Measurements from ENCODE around the gene LBX1.

LBX1 gene

DNA sequence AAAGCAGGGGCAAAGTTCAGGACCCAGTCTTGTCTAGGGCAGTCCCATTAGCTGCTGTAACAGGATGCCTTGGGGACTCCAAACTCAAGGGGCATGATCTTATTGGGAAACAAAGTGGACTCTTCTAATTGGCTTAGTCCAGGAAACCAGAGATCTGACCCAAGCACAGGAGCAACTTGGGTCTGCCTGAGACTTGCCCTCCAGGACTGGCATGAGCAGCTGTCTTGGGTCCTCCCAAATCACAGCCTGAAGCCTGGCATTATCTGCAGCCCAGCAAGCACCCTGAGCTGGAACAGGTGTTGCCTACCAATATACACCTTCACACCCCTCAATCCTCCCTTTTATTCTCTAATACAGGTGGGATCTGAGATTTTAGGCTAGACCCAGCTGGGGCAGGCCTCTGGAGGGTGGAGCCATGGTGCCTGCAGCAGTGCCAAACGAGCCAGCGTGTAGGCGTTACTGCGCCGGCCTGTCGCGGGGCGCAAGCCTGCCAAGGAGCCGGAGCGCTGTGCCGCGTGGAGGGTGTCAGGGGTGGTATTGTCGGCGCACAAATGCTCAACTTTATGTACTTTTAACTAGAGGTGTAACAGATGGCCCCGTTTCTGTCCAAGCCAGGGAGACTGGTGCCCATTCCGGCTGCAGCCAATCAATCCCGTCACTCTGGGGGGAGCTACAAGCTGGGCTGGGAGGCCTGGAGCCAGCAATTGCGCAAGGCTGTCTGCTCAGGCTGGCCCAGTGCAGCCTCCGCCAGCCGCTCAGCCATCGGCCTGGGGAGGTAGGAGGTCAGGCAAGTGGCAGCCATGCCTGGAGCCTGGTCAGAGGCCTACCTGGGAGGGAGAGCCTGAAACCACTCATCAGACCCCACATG is 12.8 kb upstream of the LBX1 start:
- no peak for DNase-seq

DNA sequence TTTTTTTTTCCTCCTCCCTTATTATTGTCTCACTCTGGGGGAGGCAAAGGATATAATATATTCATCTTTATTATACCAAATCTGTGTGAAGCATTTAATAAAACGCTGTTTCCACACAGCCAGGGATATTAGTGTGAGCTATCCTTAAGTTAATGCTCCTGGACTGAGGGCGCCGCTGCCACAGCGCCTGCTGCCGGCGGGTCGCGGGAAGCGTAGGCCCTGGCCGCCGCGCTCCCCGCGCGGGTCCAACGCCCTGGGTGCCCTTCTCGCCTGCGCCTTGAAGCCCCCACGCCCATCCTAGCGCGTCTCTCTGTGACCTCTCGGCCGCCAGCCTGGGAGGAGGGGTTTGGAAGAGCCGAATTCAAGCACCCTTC is 9.5 kb upstream of the LBX1 start:
- no peak for DNase-seq

DNA sequence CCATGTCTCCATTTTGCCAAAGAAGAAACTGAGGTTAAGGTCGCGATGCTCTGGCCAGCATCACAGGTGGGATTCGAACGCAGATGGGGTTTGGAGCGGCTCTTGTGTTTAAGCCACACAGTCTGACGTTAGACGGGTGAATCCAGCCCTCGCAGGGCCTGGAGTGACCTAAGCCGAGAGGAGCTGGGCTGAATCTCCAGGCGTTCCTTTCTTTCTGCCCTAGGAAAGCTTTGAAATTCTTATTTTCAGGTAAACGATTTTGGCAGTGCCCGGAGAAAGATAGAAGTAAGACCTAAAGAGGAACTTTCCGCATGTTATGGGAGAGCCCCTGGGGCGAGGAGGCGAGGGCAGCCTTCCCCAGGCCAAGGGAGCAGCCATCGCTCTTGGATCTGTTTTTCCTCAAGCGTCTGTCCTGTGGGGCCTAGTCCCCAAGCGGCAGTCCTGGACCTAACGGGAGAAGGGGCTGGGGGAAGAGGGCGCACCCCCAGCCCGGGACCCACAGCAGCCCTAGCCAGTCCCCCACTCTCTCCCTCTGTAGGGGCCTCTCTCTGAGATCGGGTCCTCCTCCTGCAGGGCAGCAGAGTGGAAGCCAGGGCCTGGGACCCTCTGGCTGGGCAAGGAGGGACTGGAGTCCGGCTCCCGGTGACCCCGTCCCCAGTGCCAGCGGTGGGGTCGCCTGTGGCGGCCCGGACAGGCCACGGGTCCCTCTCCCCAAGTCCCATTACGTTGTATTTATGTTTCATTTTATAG is 8.9 kb upstream of the LBX1 start:
- no peak for DNase-seq

DNA sequence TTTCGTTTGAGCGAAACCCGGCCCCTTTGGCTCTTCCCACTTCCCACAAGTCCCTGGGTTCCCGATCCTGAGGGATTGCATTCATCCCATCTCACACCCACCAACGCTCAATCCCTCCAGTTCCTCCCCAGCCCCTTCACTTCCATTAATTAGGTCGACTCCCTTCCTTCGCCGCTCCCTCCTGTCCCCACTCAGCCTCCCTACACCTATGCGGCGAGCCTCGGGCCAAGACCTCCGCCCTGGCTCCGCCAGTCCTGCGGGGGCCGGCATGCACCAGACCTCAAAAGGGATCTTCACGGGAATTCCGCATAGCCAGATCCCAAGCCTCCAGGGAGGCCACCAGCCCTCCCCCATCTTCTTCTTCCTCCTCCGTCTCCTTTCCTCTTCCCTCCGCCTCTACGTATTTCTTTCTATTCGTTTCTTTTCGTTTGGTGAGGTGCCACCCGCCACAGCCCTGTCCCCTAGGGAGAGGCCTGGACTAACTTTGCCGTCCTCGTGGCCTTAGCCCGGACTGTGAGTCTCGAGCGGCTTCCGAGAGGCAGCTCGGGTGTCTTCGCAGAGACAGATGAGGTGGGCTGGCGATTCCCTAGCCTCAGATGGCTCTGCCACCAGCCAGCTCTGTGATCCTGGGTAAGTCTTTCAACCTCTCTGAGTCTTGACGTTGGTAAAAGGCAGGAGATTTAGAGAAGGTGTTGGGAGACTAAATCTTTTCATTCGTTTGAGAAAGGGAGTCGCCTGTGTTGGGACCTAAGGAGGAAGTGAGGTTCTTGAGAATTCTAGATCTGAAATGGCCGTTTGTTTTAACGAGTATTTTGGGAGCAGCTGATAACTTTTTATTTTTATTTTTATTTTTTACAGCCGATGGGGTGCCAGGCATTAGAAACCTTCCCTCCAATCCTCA is 8.1 kb upstream of the LBX1 start:
- DNase-seq = no peak

DNA sequence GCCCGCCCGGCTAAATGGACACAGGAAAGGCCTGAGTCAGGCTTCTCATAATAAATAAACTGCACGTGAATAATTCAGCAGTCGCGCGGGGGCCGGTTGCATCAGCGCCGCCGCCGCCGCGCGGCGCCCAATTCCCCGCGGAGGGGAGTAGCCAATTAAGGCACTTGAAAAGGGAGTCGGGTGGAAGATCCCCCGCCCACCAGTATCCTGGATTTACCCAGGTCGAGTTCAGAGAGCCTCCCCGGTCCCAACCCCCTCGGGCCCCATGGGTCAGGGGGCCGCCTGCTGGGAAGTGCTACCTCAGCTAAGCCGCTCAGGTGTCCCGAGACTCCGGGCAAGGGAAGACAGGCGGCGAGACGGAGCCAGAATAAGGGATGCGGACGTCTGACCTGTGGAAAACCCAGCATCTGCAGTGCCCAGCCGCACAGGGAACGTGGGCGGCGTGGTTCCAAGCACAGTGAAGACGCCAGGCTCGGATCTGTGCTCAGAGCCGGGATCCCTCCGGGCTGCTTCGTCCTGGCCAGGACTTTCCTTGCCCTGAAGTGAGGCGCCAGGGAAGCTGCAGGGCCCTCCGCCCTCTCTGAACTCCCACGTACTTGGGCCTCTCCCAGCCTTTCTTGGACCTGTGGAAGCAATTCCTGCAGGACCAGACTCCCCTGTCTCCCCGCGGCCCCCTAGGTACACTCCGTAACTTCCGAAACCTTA is 7.3 kb upstream of the LBX1 start:
- no peak for DNase-seq

DNA sequence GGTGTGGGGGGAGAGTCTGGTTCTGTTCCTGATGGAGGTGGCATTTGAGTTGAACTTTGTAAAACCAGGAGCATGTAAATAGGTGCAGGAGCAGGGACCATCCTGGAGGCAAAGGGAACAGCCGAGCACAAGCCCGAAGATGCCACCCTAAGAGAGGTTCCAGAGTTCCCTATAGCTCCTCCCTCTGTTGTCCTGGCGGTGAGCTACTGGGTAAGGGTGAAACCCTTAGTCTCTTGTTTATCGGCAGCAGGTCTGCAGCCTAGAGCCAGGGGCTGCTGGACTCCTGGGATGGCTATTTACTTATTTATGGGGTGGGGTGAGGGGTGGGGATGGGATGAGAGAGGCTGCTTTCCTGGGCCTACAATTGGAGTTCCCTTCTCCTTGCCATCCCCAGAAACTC is 6.5 kb upstream of the LBX1 start:
- DNase-seq = no peak

DNA sequence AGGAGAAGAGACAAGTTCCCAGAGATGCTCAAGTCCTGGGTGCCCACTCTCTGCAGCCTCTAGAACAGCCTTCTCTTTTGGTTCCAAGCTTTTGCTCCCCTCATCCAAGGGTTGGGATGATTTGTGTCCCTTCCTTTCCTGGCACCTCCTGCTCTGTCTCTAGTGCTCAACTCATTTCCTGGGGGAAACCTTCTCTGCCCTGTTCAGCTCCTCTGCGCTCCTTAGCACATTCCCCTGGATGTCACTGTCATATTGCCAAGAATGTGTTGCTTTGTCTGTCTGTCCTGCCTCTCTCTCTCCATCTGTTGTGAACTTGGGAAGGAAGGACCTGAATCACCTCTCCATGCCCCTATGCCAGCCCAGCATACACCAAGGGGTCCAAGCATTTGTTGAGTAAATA is 5.1 kb upstream of the LBX1 start:
- no peak for DNase-seq

DNA sequence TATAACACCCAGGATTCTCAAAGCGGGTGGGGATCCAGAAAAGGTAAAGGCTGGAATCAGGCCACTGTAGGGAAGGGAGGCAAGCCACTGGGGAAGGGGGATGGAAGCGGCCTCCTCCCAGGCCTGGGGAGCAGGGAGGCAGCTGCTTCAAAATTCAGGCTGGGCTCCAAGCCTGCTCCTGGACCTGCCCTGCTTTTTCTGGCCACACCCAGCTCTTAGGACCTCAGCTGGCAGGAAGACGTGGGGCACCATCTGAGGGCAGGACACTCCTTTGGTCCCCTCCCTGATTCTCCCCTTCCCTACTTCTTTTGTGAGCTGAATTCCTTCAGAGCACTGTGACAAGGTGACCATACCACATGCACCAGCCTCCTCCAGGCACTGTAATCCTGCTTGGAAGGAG is 4.6 kb upstream of the LBX1 start:
- no peak for DNase-seq

DNA sequence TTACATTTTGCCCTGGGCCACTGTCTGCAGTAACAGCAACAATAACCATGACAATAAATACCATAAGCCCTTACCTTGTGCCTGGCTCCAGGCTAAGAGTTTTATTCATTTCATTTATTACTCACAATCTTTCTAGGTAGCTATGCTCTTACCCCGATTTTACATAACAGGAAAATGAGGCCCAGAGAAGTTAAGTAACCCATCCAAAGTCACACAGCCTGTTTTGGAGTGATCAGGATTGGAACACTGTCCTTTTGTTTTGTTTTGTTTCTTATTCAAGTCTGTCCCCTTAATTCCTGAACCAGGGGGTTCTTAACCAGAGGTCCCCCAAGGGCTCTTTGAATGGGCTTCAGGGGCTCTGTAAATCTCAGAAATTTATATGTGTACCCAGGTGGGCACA is 4.2 kb upstream of the LBX1 start:
- no peak for DNase-seq

DNA sequence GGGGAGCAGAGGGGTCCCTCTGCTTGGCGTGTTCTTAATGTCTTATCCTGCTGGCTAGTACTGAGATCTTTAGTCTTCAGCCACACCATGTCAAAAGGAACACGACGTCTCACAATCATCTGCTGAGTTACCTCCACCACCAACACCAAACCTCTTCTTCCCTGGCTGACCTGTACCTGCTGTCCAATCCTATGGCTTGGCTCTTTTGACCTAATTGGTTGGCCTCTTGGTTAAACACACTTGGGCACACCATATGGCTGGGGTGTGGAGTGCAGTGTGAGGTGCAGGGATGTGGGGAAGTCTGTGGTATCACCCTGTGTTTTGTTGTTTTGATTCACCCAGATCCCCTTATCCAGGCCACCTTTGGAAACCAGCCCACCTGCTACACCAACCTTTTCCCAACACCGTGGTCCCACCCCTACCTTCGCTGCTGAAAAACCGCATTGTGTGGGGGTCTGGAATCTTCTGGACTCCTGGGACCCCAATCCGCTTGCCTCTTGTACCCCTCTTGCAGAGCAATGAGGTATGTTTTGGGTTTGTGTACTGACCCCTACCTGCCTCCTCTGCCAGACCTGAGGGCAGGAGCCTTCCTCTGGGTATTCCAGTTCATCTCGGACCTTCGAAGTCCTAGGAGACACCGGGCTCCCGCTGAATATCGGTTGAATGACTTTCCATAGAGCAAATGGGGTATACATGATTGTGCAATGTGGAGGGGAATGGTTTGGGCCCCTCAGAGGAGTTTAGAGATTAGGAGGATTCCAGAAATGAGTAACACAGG is 2.8 kb upstream of the LBX1 start:
- DNase-seq = no peak

DNA sequence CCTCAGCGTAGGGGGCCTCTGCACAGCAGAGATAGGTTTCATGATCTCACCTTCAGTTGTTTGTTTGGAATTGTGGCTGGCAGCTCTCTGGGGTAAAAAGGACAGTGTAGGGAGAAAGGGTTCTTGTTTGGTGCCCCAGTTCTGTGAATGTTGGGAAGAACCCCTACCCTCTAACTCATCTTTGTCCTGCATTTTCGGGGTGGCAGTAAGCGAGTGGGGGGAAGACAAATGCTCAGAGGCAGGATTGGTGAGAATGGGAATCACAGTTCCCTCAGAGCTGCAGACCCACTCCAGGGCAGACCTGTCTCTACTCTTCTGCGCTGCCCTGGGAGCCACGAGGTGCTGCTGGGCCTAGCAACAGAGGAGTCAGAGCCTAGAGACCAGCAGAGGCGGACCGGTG is 1.8 kb upstream of the LBX1 start:
- DNase-seq = no peak

DNA sequence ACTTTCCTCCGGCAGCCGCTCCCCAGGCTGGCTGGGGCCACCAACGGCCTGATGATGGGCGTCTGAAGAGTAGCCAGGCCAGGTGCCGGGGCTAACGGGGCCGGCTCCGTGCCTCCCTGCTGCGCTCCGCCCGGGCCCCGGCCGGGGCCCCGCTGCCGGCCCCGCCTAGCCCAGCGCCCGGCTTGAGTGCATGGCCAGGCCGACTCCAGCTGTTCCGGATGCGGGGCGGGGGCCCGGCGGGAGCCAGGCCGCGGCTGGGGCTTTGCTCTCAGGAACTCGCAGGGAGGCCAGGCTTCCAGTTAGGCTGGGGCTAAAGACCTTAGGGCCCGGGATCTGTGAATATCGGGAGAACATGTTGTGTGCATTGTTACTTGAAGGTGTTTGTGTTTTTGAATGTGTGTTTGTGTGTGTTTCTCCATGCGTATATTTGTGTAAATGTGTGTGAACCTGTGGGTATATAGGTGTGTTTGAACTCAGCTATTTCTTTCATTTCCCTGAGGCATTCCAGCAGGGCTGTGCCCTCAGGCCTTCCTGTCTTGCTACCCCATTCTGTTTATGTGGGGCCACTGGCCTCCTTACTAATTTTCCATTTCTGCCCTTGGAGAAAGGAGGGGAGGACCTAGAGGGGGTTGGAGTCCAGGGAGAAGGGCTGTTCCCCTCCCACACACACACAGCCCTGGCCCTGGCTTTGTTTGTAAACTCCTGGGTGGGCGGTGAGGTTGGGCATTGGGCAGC is 1.1 kb upstream of the LBX1 start:
- DNase-seq = no peak

DNA sequence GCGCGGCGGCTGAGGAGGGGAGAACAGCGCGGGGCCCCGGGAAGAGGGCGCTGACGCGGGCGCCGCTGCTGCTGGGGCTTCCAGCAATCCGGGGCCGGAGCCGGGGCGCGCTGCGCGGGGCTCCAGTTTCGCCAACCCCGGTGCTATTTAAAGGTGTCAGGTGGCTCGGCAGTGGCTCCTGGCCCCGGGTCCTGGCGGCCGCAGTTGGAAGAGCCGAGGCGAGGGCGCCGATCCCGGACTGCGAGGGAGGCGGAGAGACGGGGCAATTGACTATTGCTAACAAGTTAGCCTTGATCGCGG is 347 bp downstream of the LBX1 start:
- no peak for DNase-seq

DNA sequence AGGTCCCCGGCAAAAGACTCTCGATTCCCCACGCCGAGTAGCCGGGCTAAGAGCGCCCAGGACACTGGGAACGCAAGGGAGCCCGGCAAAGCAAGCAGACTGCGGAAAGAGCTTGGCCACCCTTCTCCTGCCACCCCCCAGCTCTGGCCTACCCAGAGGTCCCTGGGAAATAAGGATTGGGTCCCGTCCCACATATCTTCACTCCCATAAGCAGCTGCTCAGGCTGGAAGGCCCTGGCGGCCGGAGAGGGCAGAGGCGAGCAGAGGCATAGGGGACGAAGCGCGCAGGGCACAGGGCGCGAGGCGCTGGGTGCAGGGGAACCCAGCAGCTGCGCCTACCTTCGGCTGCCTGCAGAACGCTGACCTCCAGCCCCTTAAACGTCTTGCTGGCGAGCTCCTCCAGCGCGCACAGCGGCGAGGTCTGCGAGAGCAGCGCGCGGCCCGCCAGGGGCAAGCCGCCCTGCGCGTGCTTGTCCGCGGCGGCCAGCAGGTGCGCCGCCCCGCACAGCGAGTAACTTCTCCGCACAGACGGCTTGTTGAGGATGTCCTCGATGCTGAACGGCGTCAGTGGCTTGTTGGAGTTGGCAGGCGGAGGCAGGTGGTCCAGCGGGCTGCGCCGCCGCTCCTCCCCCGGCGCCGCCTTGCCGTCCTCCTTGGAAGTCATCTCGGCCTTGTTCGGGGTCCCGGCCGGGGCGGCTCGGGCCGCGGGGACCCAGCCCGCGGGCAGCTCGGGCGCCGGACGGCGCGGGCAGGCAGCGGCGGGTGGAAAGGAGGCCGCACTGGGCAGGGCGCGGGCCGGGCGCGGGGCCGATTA is 904 bp downstream of the LBX1 start:
- DNase-seq = no peak

DNA sequence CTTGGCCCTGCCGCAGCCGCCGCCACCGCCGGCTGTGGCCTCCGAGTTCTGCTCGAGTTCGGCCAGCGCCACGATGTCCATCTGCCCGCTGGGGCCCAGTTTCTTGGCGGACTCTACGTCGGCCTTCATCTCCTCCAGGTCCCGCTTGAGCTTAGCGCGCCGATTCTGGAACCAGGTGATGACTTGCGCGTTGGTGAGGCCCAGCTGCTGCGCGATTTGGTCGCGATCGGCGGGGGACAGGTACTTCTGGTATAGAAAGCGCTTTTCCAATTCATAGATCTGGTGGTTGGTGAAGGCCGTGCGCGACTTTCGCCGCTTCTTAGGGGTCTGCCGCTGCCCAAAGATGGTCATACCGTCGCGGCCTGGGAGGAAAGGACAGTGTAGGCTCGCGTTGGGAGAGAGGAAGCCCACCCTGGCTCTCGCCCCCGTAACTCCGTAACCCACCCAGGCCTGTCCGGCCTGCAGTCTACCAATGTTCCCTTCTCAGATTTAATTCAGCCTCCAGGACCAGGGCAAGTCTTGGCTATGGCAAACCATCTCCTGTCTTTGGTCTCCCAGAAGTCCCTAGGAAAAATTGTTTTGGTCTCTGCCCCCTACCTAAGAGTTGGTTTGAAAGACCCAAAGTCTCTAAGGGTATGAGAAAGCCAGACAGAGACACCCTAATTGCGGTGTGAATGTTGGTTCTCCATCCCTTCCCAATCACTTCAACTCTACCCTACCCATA is 1.7 kb downstream of the LBX1 start:
- no peak for DNase-seq

DNA sequence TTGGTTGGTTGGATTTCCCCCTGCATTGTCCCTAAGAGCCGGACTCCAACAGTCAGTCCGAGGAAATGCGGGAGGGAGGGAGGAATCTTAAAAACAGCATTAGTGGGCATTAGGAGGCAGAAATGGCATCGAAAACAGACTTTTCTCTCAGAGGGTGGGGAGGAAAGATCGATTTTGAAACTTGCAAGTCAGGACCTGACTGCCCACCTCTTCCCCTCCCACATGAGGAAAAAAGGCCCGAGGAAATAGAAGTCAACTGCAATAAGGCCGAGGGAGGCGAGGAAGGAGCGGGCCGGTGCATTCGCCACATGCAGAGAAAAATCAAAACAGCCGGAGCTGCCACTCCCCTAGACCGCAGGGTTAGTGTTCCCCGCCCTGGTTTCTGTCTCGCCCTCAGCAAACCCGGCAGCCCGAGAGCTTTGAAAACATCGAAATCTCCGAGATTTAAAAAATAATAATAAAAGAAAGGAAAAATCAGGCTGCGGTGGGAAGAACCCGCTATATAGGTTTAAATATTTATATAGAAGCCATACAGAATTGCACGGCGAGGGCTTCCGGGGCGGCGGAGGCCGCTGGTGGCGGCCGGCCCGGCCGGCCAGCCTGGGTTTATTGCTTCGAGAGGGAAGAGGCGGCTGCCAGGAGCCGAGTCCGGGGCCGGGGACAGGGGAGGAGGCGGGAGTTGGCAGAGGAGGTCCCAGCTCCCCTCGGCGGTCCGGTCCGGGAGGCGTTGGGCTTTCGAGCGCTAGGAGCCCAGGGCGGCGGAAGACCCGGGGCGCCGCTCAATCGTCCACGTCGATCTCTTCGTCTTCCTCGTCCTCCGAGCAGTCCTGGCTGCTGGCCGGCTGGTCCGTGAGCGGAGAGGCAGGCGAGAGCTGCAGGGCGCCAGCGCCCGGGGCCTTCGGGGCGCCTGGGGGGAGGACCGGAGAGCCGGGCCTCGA is 2.5 kb downstream of the LBX1 start:
- DNase-seq = no peak

DNA sequence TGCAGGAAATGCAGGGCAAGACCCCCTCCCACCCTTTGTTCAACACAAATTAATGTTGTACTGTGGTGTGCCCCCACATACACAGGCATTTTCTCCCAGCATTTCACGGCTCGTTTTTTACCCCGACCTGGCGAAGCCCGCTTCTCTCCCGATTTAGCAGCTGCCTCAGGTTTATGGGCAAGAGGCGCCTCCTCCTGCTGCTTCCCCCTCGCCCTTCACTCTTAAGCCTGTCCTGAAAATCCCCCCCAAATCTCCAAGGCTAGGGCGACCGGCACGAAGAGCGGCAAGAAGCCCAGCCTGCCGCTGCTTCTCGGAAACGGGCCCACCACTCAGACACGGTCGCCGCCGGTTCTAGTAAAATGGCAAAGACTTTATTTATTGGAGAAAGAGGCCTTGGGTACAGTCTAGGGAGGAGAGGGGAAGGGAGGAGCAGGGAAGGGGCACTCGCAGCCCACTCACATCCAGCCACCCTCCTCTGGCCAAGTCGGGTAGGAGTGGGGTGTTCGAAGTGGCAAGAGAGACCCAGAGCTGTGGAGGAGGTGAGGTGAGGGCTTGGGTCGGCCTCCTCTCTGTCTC is 3.3 kb downstream of the LBX1 start:
- DNase-seq = no peak

All from activated gamma-delta T cell treated with Interleukin-2 at 50 U/mL for 16 hours (primary cell).